ENCODE results near the gene KCNT2.
"Not testable (repeated sequence)": the region's sequence is repeated elsewhere in the genome, so short reads cannot be mapped to it uniquely, and the experiment has no call there.

KCNT2 gene

GRCh38 chr1:196305216-196305615 is 303.0 kb downstream of the KCNT2 start:
- DNase-seq: no peak

GRCh38 chr1:196302981-196303380 is 305.3 kb downstream of the KCNT2 start:
- no peak for DNase-seq

- DNase-seq: no peak
These were observed 305.8 kb downstream of the KCNT2 start for GRCh38 chr1:196302420-196302819.

GRCh38 chr1:196295766-196296165 is 312.5 kb downstream of the KCNT2 start:
- DNase-seq: no peak

- DNase-seq: no peak
These were observed 329.4 kb downstream of the KCNT2 start for GRCh38 chr1:196278816-196279215.

GRCh38 chr1:196277860-196278259 is 330.4 kb downstream of the KCNT2 start:
- no peak for DNase-seq

DNA sequence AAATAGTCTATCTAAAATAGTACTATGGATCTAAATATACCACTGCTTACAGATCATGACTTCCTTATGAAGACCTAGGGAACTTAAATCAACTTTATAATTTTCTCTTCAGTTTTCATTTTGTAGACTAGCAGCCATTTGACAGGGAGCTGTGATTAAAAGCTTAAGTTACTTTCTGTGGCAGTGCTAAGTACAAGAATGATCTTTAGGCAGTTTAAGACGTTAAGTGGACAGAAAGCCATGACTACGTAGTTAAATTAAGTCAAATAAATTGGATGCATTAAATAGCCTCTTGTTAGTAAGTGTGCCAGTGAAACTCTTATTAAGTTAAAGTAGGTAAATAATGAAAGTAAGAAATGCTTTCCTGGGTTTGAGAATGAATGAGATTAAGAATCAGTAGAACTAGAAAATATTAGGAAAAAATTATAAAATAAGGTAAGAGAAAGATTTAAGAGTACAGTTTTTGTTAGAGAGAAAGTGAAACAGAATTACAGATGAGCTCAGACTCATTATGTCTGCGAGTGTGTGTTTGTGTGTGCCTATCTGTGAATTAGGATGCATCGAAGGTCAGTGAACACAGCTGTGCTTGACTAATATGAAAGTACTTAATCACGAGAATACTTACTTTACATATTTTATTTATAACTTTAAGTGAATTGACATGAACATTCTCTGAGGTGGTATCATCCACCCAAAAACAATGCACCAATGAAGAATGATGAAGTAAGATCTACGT is 336.9 kb downstream of the KCNT2 start:
- DNase-seq: no peak

DNA sequence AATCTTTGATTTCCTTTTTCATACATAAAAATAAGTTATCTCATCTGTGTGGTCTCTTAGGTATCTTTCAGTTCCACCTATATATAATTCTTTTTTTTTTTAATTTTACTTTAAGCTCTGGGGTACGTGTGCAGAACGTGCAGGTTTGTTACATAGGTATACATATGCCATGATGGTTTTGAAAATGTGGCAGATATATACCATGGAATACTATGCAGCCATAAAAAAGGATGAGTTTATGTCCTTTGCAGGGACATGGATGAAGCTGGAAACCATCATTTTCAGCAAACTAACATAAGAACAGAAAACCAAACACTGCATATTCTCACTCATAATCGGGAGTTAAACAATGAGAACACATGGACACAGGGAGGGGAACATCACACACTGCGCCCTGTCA is 345.2 kb downstream of the KCNT2 start:
- DNase-seq: not testable (repeated sequence)

- no peak for DNase-seq
These were observed 348.0 kb downstream of the KCNT2 start for GRCh38 chr1:196260270-196260669.

DNA sequence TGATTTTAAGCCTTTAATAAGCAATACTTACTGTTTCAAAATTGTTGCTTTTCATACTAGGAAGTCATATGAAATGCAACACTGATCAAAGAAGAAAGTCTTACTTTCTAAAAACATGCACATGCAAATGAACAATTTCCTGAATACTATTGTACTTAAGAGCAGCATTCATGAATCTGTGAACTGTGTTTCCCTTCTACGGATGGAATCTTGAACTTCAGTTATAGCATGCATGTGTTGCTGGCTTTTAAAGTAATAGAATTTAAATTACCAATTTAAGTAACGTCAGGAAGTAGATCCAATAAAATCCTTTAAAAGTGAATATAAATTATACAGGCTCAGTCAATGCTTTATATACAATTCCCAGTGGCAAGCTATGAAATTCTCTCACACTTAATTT is 348.9 kb downstream of the KCNT2 start:
- DNase-seq: no peak

DNA sequence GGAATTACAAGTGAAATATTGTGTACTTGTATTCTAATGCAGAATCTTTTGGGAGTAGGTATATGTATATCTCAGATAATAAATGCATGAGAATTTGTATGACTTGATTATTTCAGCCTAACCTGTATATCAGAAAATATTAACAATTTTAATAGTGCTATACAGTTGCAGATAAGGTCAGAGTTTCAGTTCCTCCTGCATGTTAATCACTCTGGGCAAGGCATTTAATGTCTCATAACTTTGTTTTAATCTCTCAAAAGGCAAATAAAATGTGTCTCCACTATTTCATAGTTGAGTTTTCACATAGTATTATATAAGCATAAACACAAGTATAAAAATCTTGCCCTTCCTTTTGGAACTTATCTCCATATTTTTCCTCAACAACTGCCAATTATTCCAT is 352.5 kb downstream of the KCNT2 start:
- no peak for DNase-seq

GRCh38 chr1:196229546-196229945 is 378.7 kb downstream of the KCNT2 start:
- no peak for DNase-seq

GRCh38 chr1:196214866-196215265 is 393.4 kb downstream of the KCNT2 start:
- no peak for DNase-seq

- DNase-seq: no peak
These were observed 398.3 kb downstream of the KCNT2 start for GRCh38 chr1:196209983-196210382.

- DNase-seq: no peak
These were observed 399.0 kb downstream of the KCNT2 start for GRCh38 chr1:196209265-196209664.

- no peak for DNase-seq
These were observed 400.5 kb downstream of the KCNT2 start for GRCh38 chr1:196207612-196208217.

- DNase-seq: no peak
These were observed 402.4 kb downstream of the KCNT2 start for GRCh38 chr1:196205882-196206281.

DNA sequence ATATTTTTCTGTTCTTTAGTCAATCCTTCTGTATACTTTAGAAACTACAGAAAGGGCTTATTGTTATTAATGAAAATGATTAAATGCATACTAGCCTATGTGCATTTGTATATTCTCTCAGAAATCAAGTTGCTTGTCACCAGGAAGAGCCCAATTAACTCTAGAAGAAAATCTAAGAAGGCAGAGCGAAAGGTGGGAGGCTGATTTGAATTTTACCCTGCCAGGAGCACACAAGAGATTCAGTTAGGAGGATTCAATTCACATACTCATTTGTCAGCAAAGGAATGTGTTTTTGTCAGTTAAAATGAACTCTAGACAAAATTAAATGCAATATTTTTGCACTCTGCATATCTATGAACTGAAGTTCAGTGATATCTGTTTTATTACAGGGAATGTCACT is 411.8 kb downstream of the KCNT2 start:
- no peak for DNase-seq

DNA sequence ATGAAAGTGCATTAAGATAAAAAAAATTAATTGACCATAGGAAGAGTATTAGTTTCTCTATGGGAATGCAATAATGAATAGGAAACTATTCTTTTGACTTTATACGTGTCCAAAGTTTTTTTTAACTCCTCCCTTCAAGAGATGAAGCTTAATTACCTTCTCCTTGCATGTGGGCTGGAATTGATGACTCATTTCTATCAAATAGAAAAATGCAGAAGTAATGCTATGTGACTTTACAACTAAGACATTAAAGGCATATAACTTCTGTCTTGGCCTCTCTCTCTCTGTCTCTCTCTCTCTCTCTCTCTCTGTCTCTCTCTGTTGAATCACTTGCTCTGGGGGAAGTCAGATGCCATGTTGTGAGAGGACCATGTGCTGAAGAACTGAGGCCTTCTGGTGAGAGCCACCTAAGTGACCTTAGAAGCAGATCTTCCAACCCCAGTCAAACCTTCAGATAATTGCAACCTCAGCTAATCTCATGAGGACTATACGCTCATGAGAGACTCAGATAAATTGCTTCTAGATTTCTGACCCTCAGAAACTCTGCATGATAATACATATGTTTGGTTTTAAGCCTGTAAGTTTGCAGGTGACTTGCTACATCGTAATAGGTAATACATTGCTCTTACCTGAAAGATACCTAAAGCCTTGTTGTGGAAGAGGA is 414.2 kb downstream of the KCNT2 start:
- DNase-seq: no peak

GRCh38 chr1:196183941-196184340 is 424.3 kb downstream of the KCNT2 start:
- no peak for DNase-seq

DNA sequence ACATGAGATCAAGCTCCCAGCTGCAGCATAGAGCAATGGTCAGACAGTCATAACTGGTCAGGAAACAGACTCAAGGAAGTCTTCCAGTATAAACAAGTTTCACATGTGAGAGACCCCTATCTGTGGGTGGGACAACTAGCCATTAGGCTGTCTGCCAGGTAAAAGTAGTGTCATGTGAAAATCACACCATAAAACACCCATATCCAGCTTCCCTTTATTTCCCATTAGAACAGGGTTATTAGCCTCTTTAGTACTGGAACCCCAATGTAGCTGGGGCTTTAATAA is 426.7 kb downstream of the KCNT2 start:
- no peak for DNase-seq

DNA sequence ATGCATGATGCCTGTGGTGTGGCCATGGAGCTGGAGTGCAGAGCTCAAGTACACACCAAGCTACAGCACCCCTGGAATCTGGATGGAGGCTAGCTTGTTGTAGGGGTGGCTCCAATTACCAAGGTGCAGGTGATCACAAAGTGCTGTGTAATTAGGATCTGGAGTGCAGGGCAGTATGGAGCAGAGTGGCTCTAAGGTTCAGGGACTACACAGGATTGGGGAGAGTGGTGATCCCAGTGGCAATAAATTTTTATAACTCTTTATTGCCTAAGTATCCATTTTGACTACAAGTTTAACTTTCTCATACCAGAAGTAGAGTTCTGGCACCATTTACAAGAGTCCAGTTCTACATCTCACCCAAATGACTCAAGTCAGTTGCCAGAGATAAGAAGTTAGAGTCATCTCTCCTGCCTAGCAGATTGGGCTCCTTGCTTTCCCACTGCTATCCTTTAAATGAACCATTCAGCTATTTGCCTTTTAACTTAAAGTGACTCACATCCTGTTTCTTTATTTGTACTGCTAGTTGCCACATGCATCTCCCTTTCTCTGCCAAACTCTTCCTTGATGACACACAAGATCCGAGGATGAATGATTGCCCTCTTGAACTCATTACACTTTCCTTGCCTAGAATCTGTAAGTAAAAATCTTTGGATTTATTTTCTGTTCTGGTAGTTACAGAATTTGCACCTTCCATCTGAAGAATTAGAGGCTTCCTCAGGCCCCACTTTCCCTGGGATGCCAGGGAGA is 427.2 kb downstream of the KCNT2 start:
- no peak for DNase-seq

DNA sequence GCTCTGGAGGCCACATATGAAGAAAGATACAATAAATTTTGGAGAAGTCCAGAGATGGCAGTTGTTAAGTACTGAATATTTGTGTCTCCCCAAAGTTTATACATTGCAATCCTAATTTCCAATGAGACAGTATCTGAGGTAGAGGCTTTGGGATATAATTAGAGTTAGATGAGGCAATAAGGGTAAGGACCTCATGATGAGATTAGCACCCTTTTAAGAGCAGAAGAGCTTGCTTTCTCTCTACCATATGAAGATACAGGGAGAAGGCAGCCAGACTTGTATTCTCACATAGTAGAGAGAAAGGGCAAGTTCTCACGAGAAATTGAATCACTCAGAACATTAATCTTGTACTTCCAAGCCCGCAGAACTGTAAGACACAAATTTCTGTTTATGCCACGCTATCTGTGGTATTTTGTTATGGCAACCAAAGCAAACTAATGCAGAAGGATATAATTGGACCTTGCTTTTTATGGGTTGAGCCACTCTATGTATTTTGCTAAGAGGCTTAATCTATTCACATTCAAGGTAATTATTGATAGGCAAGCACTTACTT is 430.1 kb downstream of the KCNT2 start:
- no peak for DNase-seq

Data from activated CD4-positive, alpha-beta T cell treated with anti-CD3 and anti-CD28 coated beads, Interleukin-2, amount 50 U/mL, for 16 hours (primary cell).